GM10847 (cell line): Measurements from ENCODE around the gene C1QBP.

Experiments used
- POLR2A ChIP-seq: IDR thresholded peaks from 2 replicates; pipeline ENCODE4 v1.6.1; 2011; ENCODE audit not compliant: insufficient read length; ENCODE audit errors: extremely low read depth

C1QBP gene, protein sequence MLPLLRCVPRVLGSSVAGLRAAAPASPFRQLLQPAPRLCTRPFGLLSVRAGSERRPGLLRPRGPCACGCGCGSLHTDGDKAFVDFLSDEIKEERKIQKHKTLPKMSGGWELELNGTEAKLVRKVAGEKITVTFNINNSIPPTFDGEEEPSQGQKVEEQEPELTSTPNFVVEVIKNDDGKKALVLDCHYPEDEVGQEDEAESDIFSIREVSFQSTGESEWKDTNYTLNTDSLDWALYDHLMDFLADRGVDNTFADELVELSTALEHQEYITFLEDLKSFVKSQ

DNA sequence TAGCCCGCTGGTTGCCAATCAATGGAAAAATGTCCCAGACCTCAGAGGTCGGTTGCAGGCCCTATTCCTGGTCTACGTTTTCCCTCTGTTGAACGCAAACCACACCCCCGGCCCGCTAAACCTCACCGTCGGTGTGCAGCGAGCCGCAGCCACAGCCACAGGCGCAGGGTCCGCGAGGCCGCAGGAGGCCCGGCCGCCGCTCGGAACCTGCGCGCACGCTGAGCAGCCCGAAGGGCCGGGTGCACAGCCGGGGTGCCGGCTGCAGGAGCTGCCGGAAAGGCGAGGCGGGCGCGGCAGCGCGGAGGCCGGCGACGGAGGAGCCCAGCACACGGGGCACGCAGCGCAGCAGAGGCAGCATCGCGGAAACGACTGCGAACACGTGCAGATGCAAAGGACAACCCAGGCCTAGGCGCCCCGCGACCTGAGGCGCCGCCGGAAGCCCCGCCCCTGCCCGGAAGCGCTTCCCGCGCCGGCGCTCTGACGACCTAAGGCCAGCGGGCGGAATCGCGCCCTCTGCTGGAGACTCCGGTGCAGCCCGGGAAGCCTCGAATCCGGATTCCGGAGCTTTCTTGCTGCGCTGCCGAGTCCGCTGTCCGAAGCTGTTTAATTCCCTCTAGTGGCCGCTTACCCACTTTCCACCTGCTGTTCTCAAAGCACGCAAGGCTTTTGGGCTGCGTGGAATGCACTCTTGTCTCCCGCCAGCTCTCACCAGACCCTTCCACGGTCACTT, at the start of gene C1QBP:
C1QBP (minus strand) TSS at position 440 of the 730 bp plus-strand sequence; CDS start at position 358, 82 bp downstream.
- peak; percentile 70 for TF ChIP-seq POLR2A

GRCh38 chr17:5488752-5489151, 49.8 kb upstream of the C1QBP start:
- TF ChIP-seq POLR2A, result no peak

GRCh38 chr17:5486206-5487124, 47.5 kb upstream of the C1QBP start, which contains the start of gene MIS12:
TSS of gene MIS12 (plus strand) at chr17:5486566. CDS start at chr17:5488863, 2,297 bp downstream.
- peak; percentile 90 for TF ChIP-seq POLR2A

DNA sequence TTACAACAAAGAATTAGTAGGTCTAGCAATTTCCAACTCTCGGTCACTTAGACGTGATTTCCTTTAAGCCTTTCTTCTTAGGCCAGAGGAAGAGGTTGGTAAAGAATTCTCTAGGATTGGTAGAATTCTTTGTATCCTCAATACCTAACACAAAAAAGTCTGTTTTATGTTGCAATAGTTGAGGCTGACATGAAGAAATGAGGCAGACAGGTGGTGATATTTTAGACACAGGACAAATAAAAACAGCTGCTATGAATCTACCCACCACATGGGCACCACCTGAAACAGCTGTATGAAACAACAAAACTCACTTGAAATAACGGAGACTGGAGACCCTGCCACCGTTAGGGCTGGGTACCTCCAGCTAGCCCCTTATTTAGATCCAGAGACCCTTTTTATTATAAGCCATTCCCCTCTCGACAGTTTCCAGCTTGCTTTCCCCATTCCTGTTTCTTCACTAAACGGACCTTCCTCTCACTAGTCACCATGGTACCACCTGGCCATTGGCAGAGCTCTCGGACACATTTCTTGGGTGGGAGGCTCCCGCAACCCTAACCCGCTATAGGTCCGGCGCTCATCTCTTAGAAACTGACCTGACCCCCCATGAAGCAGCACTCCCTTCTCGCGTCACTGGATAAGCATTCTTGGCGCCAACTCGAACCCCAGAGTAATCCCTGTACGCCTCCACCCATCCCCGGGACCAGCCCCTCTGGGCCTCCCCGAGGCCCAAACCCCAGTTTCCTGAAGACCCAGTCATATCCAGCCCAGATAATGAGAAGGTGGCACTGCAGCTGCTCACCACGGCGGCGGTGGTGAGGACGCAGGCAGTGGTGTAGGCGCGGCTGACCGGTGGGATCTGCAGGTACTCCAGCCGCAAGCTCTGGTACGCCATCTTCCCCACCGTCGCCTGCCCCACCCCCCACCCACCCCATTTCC, 46.6 kb upstream of the C1QBP start, which contains the start of gene DERL2:
DERL2 (minus strand) TSS at position 909 of the 936 bp plus-strand sequence; CDS start at position 892, 17 bp downstream.
- peak; percentile 53 for TF ChIP-seq POLR2A

DNA sequence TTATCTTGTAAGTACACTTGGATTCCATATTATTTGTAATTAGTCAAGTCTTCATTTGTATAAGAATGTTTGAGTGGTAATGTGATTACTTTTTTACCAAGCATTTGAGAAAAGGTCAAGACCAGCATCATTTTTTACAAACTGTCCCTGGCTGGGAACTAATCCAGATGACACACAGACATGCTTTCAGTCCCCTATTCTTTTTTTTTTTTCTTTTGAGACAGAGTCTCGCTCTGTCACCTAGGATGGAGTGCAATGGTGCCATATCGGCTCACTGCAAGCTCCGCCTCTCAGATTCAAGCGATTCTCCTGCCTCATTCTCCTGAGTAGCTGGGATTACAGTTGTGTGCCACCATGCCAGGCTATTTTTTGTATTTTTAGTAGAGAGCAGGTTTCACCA, 42.5 kb upstream of the C1QBP start:
- TF ChIP-seq POLR2A, result no peak

GRCh38 chr17:5480962-5481361, 42.0 kb upstream of the C1QBP start:
- TF ChIP-seq POLR2A, result no peak

- TF ChIP-seq POLR2A, result no peak
Observed at GRCh38 chr17:5478992-5479391, 40.0 kb upstream of the C1QBP start.

- no peak for TF ChIP-seq POLR2A
Observed at GRCh38 chr17:5473906-5474305, 35.0 kb upstream of the C1QBP start.

- TF ChIP-seq POLR2A, result no peak
Observed at GRCh38 chr17:5472511-5472910, 33.6 kb upstream of the C1QBP start.

- TF ChIP-seq POLR2A, result no peak
Observed at GRCh38 chr17:5468075-5468473, 29.1 kb upstream of the C1QBP start.

- TF ChIP-seq POLR2A, result no peak
Observed at GRCh38 chr17:5467416-5467815, 28.5 kb upstream of the C1QBP start.

DNA sequence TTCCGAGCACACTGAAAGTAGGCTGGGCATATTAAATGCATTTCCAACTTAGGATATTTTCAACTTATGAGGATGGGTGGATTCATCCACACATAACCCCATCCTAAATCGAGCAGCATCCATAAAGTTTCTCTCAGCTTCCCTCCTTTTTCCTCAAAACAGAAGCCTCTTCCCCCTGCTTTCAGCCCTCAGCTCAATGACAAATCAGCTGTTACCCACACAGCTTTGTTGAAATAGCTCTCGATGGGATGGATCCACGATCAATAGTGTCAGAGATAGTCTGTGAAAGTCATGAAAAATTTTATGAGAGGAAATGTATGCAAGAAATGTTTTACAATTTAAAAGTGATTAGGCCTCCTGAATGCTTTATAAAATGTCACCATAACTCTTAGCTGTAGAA, 27.3 kb upstream of the C1QBP start:
- TF ChIP-seq POLR2A, result no peak

- TF ChIP-seq POLR2A, result no peak
Observed at GRCh38 chr17:5464717-5465507, 26.0 kb upstream of the C1QBP start.
